H54 (cell line): ENCODE results near the gene PARD6G.

Source experiments
- DNase-seq: peaks from one replicate; pipeline ENCODE4 v3.0.0; 2011; ENCODE audit warnings: low spot score, mixed read lengths; ENCODE audit not compliant: insufficient read length
- FAIRE-seq: peaks from 3 replicates; lab custom pipeline; 2011; peaks lifted over from hg19 to GRCh38; lab: Jason Lieb, UNC
- POLR2A ChIP-seq: IDR thresholded peaks from 2 replicates; pipeline ENCODE4 v1.6.1; 2011; ENCODE audit warnings: low read depth, mild to moderate bottlenecking, low read length

The PARD6G gene

DNA sequence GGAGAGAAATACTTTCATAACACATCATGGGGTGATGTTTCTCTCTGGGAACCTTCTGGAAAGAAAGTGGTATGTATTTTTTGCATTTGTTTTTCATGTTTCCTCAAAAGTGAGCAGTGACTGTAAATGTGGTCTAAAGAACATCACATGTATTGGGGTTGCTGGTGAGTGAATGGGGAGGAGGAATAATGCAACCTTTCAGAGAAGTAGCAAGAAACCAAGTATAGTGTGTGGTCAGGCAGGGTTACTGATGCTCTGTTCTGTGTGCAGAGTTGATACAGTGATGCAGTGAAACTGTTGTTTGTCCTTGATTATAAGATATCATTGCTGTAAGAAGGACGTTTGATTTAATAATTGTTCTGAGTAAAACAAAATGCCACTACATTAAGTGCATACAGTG lies 114.2 kb downstream of the PARD6G start:
- TF ChIP-seq POLR2A, result no peak
- FAIRE-seq (no peak), DNase-seq (no peak)

GRCh38 chr18:80132180-80132812 lies 115.0 kb downstream of the PARD6G start:
- TF ChIP-seq POLR2A, result no peak
- FAIRE-seq (no peak), DNase-seq (no peak)

- TF ChIP-seq POLR2A, result no peak
- no peak for DNase-seq
- no peak for FAIRE-seq
These were observed 116.8 kb downstream of the PARD6G start for GRCh38 chr18:80130555-80130954.

DNA sequence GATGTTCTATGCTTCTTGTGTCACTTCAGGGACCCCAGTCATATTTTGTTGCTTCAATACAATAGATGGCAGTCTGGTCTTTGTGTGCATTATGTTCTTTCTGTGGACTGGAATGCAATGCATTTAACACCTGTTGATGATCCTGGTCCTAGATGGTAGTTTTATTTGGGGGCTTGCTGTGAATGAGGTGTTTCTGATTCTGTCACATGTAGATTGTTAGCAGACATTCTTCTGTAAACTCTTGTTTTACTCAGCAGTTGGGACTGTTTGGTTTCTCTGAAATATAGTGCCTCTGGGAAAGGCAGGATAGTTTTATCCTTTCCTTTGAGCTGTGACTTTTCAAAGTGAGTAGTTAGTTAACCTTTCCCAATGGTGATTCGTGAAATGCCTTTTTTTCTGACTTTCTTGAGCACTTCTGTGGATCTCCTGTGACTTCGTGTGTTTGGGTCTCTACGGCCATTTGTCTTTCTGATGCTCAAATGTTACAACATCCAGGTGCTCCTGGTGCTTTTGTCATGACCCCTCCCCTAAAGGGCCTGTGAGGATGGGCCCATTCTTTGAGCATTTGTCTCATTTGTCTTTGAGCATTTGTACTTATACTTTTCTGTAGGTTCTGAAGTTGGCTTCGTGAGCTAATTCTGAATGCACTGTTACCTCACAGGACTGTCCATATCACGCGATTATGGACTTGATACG lies 117.5 kb downstream of the PARD6G start:
- no peak for TF ChIP-seq POLR2A
- DNase-seq (no peak), FAIRE-seq (no peak)

GRCh38 chr18:80127635-80128034 lies 119.7 kb downstream of the PARD6G start:
- FAIRE-seq (no peak), DNase-seq (no peak)
- no peak for TF ChIP-seq POLR2A

- no peak for TF ChIP-seq POLR2A
- no peak for FAIRE-seq
These were observed 120.5 kb downstream of the PARD6G start for GRCh38 chr18:80126797-80127196.

DNA sequence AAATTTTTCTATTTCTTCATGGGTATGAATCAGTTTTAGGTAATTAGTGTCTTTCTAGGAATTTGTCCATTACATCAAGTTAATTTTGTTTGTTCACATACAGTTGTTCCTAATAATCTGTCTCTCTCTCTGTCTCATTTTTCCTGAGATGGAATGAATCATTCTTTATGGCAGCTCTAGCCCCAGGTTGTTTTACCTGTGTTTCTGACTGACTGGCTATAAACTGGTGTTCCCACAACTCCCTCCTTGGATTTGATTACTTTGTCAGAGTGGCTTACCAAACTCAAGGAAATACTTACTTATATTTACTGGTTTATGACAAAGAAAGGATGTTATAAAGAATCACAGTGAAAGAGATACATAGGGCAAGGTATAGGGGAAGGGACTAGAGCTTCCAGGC lies 123.2 kb downstream of the PARD6G start:
- no peak for TF ChIP-seq POLR2A
- DNase-seq (no peak), FAIRE-seq (no peak)

More at GRCh38 chr18:80126797-80127196, 120.5 kb downstream of the PARD6G start:
- no peak for DNase-seq

GRCh38 chr18:80120932-80121331 lies 126.4 kb downstream of the PARD6G start:
- no peak for FAIRE-seq
- no peak for TF ChIP-seq POLR2A
- no peak for DNase-seq

DNA sequence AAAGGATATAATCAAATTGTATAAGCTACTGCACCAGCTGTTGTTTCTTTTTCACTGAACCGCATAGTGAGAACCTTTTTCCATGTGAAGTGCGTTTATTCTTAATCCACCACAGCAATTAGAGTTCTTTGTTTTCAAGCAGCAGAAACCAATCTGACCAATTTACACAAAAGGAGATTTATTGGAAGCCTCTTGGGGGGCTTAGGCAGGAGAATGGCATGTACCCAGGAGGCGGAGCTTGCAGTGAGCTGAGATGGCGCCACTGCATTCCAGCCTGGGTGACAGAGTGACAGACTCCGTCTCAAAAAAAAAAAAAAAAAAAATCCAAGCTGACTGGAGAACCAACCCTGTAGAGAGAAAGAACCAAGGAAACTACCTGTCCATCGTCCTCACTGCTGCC lies 128.2 kb downstream of the PARD6G start:
- FAIRE-seq (no peak), DNase-seq (no peak)
- TF ChIP-seq POLR2A, result no peak

DNA sequence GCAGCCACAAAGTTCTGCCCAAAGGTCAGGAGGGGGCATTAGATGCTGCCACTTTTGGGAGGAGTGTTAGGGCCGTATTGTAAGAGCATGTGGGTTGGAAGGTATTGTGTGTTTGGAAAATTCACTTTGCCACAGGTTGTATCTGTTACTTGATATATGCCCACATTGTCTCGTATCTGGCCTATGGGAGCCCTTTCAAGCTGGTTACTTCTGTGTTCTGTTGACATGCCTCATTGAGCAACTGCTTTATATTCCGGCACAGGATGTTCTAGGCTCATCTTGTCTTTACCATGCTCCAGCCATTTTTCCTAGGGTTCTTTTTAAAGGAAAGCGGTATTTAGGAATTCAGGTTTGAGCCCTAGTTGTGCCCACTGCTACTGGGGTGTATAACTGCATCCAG lies 132.3 kb downstream of the PARD6G start:
- no peak for TF ChIP-seq POLR2A
- DNase-seq (no peak), FAIRE-seq (no peak)

GRCh38 chr18:80112624-80113248 lies 134.6 kb downstream of the PARD6G start:
- DNase-seq (no peak), FAIRE-seq (no peak)
- no peak for TF ChIP-seq POLR2A

- DNase-seq (peak; percentile 14), FAIRE-seq (no peak)
- TF ChIP-seq POLR2A, result no peak
These were observed 137.6 kb downstream of the PARD6G start for GRCh38 chr18:80109676-80110078.

- peak; percentile 84 for FAIRE-seq
- TF ChIP-seq POLR2A, result peak; percentile 31; the same call in 1 of the 2 replicates
- DNase-seq, result peak; percentile 53
These were observed 138.3 kb downstream of the PARD6G start, which contains the start of gene ADNP2 for GRCh38 chr18:80108739-80109675. Gene ADNP2, plus strand, starts transcription at chr18:80109262. Its CDS starts 8,281 bp downstream, at chr18:80117543.
